HepG2 (cell line): ENCODE measurements around the gene COG5. TPM values are rescaled to one million over a fixed set of nuclear protein-coding genes. Genes with fewer than 3 reads are reported as not detected.

Experiments used
- ATAC-seq: fragments of 200-7000 bp; cut with Tn5 transposase; 3 replicates; pipeline ENCODE4 v1.9.1; 2020; ENCODE audit warnings: mild to moderate bottlenecking, moderate library complexity
- BruUV-seq: library from RNA; stranded (reverse); fragments of 400-500 nt; replicated peaks from 2 replicates; lab custom pipeline; 2021; lab: Mats Ljungman, UMichigan
- CTCF ChIA-PET: fragments of 300-600 bp; formaldehyde crosslinking; extraction: SDS; loops from one replicate; lab custom pipeline; 2021; ENCODE audit warnings: low total read pairs, inconsistent platforms, low intra/inter-chr PET ratio; lab: Yijun Ruan, JAX
- POLR2A ChIA-PET: fragments of 350-600 bp; sonication (Branson Sonifier 250); formaldehyde crosslinking; loops from one replicate; lab custom pipeline; 2020; ENCODE audit warnings: antibody characterized with exemption, inconsistent platforms; lab: Yijun Ruan, JAX
- DNase-seq: peaks from one replicate; pipeline ENCODE4 v3.0.0-alpha.2; 2015; ENCODE audit warnings: low spot score
- FAIRE-seq: peaks from 3 replicates; lab custom pipeline; 2011; peaks lifted over from hg19 to GRCh38; lab: Jason Lieb, UNC
- H2AFZ ChIP-seq: one replicate; pipeline ENCODE4 v1.6.1; 2011; ENCODE audit warnings: low read length, inconsistent platforms
- H3K27ac ChIP-seq: fragments of 300-600 bp; 3 replicates; pipeline ENCODE4 v1.8.0; 2011; ENCODE audit warnings: mixed run types, mild to moderate bottlenecking, mixed read lengths, low read length, inconsistent platforms; ENCODE audit not compliant: insufficient read depth; ENCODE audit errors: extremely low read length
- H3K27me3 ChIP-seq, 2 experiments: fragments of 200-600 bp in 1 of 2; 2 replicates in 1 of 2; 3 replicates in 1 of 2; pipeline versions ENCODE4 v1.6.0 to v1.8.0; 2011; ENCODE audit warnings: low read length in 2 of 2, mild to moderate bottlenecking in 2 of 2, moderate library complexity in 2 of 2, inconsistent platforms in 1 of 2; ENCODE audit not compliant: insufficient read depth in 2 of 2, control insufficient read depth in 1 of 2
- H3K36me3 ChIP-seq, 2 experiments: fragments of 200-600 bp in 1 of 2; replicated peaks in 1 of 2; 2 replicates in 1 of 2; 3 replicates in 1 of 2; pipeline versions ENCODE4 v1.5.1 to v1.8.0; 2011; ENCODE audit warnings: low read length in 2 of 2, inconsistent platforms in 1 of 2; ENCODE audit not compliant: insufficient read depth in 2 of 2, control insufficient read depth in 1 of 2
- H3K4me1 ChIP-seq: 2 replicates; pipeline ENCODE4 v1.5.1; 2012; ENCODE audit warnings: low read length, inconsistent platforms; ENCODE audit not compliant: insufficient read depth
- H3K4me2 ChIP-seq: 2 replicates; pipeline ENCODE4 v1.6.0; 2011; ENCODE audit warnings: low read depth, low read length, inconsistent platforms
- H3K4me3 ChIP-seq, 3 experiments: fragments of 200-600 bp in 1 of 3; sonication (generic), shearing (Covaris generic) in 1 of 3; replicated peaks in 1 of 3; 2 replicates each; pipeline ENCODE4 v1.5.1; 2011 to 2016; ENCODE audit warnings: low read length in 3 of 3, inconsistent platforms in 2 of 3, low read depth in 2 of 3, mild to moderate bottlenecking in 2 of 3, control low read depth in 1 of 3, mixed read lengths in 1 of 3; ENCODE audit not compliant: insufficient read depth in 1 of 3
- H3K79me2 ChIP-seq: one replicate; pipeline ENCODE4 v1.6.1; 2011; ENCODE audit warnings: low read length, inconsistent platforms; ENCODE audit not compliant: insufficient read depth
- H3K9ac ChIP-seq: 2 replicates; pipeline ENCODE4 v1.6.0; 2011; ENCODE audit warnings: mild to moderate bottlenecking, low read depth, low read length, inconsistent platforms; ENCODE audit not compliant: insufficient read depth
- H3K9me3 ChIP-seq: 2 replicates; pipeline ENCODE4 v1.5.1; 2012; ENCODE audit warnings: mild to moderate bottlenecking, low read length
- H4K20me1 ChIP-seq: 2 replicates; pipeline ENCODE4 v1.6.0; 2011; ENCODE audit warnings: inconsistent platforms, mild to moderate bottlenecking, low read length, moderate library complexity; ENCODE audit not compliant: insufficient read depth
- ETV5 ChIP-seq: IDR thresholded peaks from 2 replicates; pipeline ENCODE4 v1.6.1; 2018; ENCODE audit warnings: missing biosample characterization, missing genetic modification reagents, inconsistent platforms, borderline replicate concordance
- KDM3A ChIP-seq: IDR thresholded peaks from 2 replicates; pipeline ENCODE4 v1.6.1; 2018; ENCODE audit warnings: low read depth, missing compliant biosample characterization
- NONO ChIP-seq, 2 experiments: fragments of 450-650 bp in 1 of 2; sonication (generic) in 1 of 2; formaldehyde crosslinking in 1 of 2; IDR thresholded peaks in 1 of 2; conservative IDR thresholded peaks in 1 of 2; 2 replicates each; pipeline versions ENCODE4 v1.6.1 to v1.8.0; 2017 to 2022; ENCODE audit warnings: mild to moderate bottlenecking in 1 of 2, missing genetic modification reagents in 1 of 2, moderate library complexity in 1 of 2
- TGIF2 ChIP-seq: IDR thresholded peaks from 2 replicates; pipeline ENCODE4 v1.6.1; 2016; ENCODE audit warnings: control low read depth, missing compliant biosample characterization
- ZNF264 ChIP-seq: sonication (generic); formaldehyde crosslinking; IDR thresholded peaks from 2 replicates; pipeline ENCODE4 v1.4.0; 2020; ENCODE audit warnings: missing genetic modification reagents
- ZNF530 ChIP-seq: sonication (generic); formaldehyde crosslinking; IDR thresholded peaks from 2 replicates; pipeline ENCODE4 v1.5.0; 2020; ENCODE audit warnings: low read depth, mild to moderate bottlenecking, missing genetic modification reagents
- WGBS: methylation state at CpG from one replicate; pipeline ENCODE4 v1.1.6; 2017; ENCODE audit warnings: low lambda C conversion rate; 5-methylcytosine and 5-hydroxymethylcytosine counted together
- in situ Hi-C: cut with HindIII; loops from 2 replicates; pipeline ENCODE4 v1.10.0; 2017; ENCODE audit warnings: low pct_unique_long_range_greater_than_20kb; ENCODE audit not compliant: extremely low pct_ligation_motif_present
- intact Hi-C: fragments of 100-400 bp; cut with micrococcal nuclease; formaldehyde crosslinking; loops from one replicate; pipeline ENCODE4 v1.10.0; 2022; ENCODE audit not compliant: unreplicated experiment
- polyA plus RNA-seq, 8 experiments: library from polyadenylated mRNA; depleted of rRNA in 3 of 8; stranded (reverse) in 7 of 8; unstranded in 1 of 8; fragments of >200 nt; fragmentation: Illumina TruSeq in 4 of 8; extraction: Trizol in 4 of 8; gene quantifications; 2 replicates each; pipeline versions ENCODE4 v1.2.1 to v1.2.3, GENCODE V29; 2011 to 2016; ENCODE audit warnings: low read depth in 4 of 8, missing spikeins in 1 of 8, mixed read lengths in 1 of 8; ENCODE audit not compliant: insufficient read depth in 1 of 8
- total RNA-seq, 5 experiments: library from RNA; depleted of rRNA; stranded (reverse); fragments of >200 nt; fragmentation: Illumina TruSeq; extraction: Trizol; gene quantifications; 2 replicates each; pipeline ENCODE4 v1.2.3, GENCODE V29; 2016; ENCODE audit warnings: low read depth in 1 of 5
- TF ChIP-seq, protein P1 (sequence below): sonication (generic); formaldehyde crosslinking; IDR thresholded peaks from 2 replicates; pipeline ENCODE4 v1.4.0; 2020; ENCODE audit warnings: mild to moderate bottlenecking, missing genetic modification reagents, borderline replicate concordance
- TF ChIP-seq, protein P2 (sequence below): sonication (generic); formaldehyde crosslinking; IDR thresholded peaks from 2 replicates; pipeline ENCODE4 v1.9.0; 2021; ENCODE audit warnings: missing genetic modification reagents, borderline replicate concordance
- TF ChIP-seq, protein P3 (sequence below): sonication (generic); formaldehyde crosslinking; IDR thresholded peaks from 2 replicates; pipeline ENCODE4 v1.5.0; 2020; ENCODE audit warnings: missing genetic modification reagents
- TF ChIP-seq, protein P4 (sequence below): sonication (generic); formaldehyde crosslinking; IDR thresholded peaks from 2 replicates; pipeline ENCODE4 v1.4.0; 2020; ENCODE audit warnings: missing genetic modification reagents
- TF ChIP-seq, protein P5 (sequence below): sonication (generic); formaldehyde crosslinking; IDR thresholded peaks from 2 replicates; pipeline ENCODE4 v1.4.0; 2020; ENCODE audit warnings: missing genetic modification reagents, mild to moderate bottlenecking, borderline replicate concordance

Gene COG5
- total and polyA plus RNA-seq, 2 of the 13 experiments (the other 11 are each of a cell fraction or from before 2014, with no cell fraction given): 20.4 to 31.3 TPM

DNA sequence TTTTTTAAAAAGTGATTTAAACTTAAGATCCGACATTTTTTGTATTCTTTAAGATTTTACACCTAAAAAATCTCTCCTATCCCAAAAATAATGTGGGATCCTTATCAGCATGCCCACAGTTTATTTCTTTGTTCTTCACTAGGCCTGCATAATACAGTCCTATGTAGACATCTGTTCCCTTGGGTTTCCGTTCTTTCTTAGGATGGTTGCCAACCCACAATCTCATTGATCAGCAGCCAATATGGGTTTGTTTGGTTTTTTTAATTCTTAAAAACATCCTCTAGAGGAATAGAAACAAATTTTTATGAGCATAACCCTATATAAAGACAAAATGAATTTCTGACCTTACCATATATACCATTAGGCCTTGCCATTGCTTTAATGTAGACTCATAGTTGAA, 403.3 kb downstream of the COG5 start:
- Histone ChIP-seq H3K9me3 (no peaks in the 10 kb centered on the region), H3K79me2 (no peaks in the 10 kb centered on the region), H2AFZ (no peak overlapping the region)
- TF ChIP-seq, protein P1, sequence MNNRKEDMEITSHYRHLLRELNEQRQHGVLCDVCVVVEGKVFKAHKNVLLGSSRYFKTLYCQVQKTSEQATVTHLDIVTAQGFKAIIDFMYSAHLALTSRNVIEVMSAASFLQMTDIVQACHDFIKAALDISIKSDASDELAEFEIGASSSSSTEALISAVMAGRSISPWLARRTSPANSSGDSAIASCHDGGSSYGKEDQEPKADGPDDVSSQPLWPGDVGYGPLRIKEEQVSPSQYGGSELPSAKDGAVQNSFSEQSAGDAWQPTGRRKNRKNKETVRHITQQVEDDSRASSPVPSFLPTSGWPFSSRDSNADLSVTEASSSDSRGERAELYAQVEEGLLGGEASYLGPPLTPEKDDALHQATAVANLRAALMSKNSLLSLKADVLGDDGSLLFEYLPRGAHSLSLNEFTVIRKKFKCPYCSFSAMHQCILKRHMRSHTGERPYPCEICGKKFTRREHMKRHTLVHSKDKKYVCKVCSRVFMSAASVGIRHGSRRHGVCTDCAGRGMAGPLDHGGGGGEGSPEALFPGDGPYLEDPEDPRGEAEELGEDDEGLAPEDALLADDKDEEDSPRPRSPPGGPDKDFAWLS (CRISPR knock-in tag): no peak
- TF ChIP-seq KDM3A (CRISPR knock-in tag): no peak
- no peak for TF ChIP-seq ZNF530 (CRISPR knock-in tag)
- no peak for TF ChIP-seq TGIF2 (CRISPR knock-in tag)
- no peak for TF ChIP-seq ZNF264 (CRISPR knock-in tag)
- TF ChIP-seq, protein P2, sequence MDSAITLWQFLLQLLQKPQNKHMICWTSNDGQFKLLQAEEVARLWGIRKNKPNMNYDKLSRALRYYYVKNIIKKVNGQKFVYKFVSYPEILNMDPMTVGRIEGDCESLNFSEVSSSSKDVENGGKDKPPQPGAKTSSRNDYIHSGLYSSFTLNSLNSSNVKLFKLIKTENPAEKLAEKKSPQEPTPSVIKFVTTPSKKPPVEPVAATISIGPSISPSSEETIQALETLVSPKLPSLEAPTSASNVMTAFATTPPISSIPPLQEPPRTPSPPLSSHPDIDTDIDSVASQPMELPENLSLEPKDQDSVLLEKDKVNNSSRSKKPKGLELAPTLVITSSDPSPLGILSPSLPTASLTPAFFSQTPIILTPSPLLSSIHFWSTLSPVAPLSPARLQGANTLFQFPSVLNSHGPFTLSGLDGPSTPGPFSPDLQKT (CRISPR knock-in tag): no peak
- TF ChIP-seq, protein P3, sequence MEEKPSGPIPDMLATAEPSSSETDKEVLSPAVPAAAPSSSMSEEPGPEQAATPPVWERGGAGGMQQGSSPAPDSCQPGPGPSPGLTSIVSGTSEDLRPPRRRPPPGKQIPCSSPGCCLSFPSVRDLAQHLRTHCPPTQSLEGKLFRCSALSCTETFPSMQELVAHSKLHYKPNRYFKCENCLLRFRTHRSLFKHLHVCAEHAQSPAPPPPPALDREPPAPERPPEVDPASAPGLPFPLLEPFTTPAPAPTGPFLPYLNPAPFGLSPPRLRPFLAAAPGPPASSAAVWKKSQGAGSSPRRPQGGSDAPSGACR (CRISPR knock-in tag): no peak
- TF ChIP-seq NONO (IDR thresholded peaks at IDR 0.05): no peak
- TF ChIP-seq NONO (CRISPR knock-in tag; conservative IDR thresholded peaks at IDR 0.05): no peak
- TF ChIP-seq, protein P4, sequence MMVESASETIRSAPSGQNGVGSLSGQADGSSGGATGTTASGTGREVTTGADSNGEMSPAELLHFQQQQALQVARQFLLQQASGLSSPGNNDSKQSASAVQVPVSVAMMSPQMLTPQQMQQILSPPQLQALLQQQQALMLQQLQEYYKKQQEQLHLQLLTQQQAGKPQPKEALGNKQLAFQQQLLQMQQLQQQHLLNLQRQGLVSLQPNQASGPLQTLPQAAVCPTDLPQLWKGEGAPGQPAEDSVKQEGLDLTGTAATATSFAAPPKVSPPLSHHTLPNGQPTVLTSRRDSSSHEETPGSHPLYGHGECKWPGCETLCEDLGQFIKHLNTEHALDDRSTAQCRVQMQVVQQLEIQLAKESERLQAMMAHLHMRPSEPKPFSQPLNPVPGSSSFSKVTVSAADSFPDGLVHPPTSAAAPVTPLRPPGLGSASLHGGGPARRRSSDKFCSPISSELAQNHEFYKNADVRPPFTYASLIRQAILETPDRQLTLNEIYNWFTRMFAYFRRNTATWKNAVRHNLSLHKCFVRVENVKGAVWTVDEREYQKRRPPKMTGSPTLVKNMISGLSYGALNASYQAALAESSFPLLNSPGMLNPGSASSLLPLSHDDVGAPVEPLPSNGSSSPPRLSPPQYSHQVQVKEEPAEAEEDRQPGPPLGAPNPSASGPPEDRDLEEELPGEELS: no peak
- no peak for TF ChIP-seq ETV5 (CRISPR knock-in tag)
- TF ChIP-seq, protein P5, sequence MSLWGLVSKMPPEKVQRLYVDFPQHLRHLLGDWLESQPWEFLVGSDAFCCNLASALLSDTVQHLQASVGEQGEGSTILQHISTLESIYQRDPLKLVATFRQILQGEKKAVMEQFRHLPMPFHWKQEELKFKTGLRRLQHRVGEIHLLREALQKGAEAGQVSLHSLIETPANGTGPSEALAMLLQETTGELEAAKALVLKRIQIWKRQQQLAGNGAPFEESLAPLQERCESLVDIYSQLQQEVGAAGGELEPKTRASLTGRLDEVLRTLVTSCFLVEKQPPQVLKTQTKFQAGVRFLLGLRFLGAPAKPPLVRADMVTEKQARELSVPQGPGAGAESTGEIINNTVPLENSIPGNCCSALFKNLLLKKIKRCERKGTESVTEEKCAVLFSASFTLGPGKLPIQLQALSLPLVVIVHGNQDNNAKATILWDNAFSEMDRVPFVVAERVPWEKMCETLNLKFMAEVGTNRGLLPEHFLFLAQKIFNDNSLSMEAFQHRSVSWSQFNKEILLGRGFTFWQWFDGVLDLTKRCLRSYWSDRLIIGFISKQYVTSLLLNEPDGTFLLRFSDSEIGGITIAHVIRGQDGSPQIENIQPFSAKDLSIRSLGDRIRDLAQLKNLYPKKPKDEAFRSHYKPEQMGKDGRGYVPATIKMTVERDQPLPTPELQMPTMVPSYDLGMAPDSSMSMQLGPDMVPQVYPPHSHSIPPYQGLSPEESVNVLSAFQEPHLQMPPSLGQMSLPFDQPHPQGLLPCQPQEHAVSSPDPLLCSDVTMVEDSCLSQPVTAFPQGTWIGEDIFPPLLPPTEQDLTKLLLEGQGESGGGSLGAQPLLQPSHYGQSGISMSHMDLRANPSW (CRISPR knock-in tag): no peak
- TF ChIP-seq, all 625 proteins: peak for 0
- Histone ChIP-seq H3K36me3 (no peaks in the 10 kb centered on the region), H3K27me3 (peaks cover 0 to 11% of the 10 kb centered on the region in 2 experiments; a peak in 2 of 5 replicates), H3K4me1 (peaks cover 12% of the 10 kb centered on the region), H3K4me3 (no peak overlapping the region), H3K9ac (no peak overlapping the region), H3K4me2 (no peak overlapping the region), H3K27ac (no peak overlapping the region), H4K20me1 (no peaks in the 10 kb centered on the region)
- ATAC-seq (no peak), DNase-seq (no peak), FAIRE-seq (no peak)
- ChIA-PET CTCF (no interaction called here), POLR2A (no interaction called here)
- in situ Hi-C loops: no loop called here
- intact Hi-C loops: loop anchor here (10.0 kb wide), 1 partner anchor 876 kb away; the partner anchor contains the start of gene NAMPT
- no TSS peak for BruUV-seq
- 42% methylated on average over 2 of the region's 2 CpGs for WGBS
